HG03045 (cell line): ENCODE data around the gene TNNI3.
"Not testable (repeated sequence)": the region's sequence is repeated elsewhere in the genome, so short reads cannot be mapped to it uniquely, and the experiment has no call there.

Experiments
- ATAC-seq: cut with Tn5 transposase; IDR thresholded peaks from one replicate; pipeline ENCODE4 v1.9.1; 2021; ENCODE audit warnings: mild to moderate bottlenecking, moderate library complexity; ENCODE audit not compliant: unreplicated experiment

Gene TNNI3

DNA sequence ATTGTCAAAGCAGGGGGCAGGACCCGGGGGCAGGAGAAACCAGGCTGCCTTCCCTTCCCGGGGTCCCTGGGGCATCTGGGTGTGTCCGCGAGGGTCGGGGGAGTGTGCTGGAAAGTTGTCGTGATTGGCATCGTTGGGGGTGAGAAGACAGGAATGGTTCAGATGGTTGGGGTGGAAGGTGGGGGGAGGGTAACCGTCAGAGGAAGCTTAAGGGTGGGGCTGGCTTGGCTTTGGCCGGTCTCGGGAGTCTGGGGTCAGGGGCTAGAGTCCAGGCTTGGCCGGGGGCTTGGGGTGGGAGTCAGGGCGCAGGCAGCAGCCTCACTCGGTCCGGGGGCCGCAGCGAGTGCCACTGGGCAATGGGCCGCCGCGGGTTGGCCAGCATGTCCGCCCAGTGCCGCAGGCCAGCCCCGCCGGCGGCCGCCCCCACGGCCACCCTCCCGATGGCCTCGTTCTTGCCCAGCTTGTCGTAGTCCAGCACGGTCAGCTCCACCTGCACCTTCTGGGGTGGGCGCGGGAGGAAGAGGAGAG is 15.7 kb upstream of the TNNI3 start:
- ATAC-seq, result no peak

DNA sequence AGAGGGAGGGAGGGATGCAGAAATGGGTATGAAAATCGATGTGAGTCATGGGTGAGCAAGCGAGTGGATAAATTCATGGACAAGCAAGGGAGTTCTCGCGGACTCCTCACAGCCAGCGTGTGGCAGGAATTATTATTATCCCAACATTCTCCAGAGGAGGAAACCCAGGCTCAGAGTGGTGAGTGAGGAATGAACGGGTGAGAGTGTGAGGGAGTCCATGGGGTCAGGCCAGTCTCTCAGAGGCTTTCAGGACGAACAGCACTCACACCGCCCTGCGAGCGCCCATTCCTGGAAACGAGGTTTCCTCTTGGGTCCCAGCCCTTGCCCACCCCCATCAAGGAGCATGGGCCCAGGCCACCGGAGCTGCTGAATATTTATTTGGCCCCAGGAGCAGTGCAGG is 15.2 kb upstream of the TNNI3 start:
- ATAC-seq, result no peak

DNA sequence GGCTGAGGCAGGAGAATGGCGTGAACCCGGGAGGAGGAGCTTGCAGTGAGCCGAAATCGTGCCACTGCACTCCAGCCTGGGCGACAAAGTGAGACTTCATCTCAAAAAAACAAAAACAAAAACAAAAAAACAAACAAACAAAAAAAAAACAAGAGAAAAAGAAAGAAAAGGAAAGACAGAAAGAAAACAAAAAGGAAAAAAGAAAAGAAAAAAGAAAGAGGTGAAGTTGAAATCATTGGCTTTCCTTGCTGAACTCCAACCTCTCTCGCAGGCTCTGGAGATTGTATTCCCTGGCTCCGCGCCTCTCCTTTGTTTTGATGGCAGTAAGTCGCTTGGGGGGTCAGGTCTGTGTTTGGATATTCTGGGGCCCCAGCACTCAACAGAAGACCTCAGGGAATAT is 14.8 kb upstream of the TNNI3 start:
- not testable (repeated sequence) for ATAC-seq

DNA sequence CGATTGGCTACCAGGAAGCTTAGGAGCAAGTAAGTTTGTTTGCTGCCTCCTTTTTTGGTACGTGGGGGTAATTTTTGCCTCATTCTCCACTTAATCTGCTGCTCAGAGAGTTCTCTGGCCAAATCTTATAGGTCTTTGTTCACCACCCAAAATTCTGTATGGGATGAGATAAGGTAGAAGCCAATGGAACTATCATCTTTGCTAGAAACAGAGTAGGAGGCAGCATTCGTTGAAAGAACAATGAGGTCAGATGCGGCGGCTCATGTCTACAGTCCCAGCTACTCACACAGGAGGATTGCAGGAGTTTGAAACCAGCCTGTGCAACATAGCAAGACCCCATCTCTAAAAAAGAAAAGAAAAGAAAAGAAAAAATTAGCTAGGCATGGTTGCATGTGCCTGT is 13.9 kb upstream of the TNNI3 start:
- no peak for ATAC-seq

DNA sequence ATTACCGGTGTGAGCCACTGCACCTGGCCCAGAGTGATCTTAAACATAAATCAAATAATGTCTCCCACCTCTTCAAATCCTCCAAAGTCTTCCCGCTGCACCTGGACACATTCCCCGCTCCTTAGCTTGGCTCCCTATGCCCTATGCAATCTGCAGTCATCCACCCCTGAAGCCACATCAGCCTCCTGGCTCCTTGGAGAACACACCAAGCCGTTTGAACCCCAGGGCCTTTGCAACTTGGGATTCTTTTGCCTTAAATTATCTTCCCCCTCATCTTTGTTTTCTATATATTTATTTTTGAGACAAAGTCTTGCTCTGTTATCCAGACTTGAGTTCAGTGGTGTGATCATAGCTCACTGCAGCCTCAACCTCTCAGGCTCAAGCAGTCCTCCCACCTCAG is 11.6 kb upstream of the TNNI3 start:
- no peak for ATAC-seq

- no peak for ATAC-seq
These were observed 9.2 kb upstream of the TNNI3 start, which contains the start of gene DNAAF3 for GRCh38 chr19:55166530-55167268. DNAAF3 (minus strand) TSS chr19:55166613; CDS start chr19:55166413, 200 bp downstream.

DNA sequence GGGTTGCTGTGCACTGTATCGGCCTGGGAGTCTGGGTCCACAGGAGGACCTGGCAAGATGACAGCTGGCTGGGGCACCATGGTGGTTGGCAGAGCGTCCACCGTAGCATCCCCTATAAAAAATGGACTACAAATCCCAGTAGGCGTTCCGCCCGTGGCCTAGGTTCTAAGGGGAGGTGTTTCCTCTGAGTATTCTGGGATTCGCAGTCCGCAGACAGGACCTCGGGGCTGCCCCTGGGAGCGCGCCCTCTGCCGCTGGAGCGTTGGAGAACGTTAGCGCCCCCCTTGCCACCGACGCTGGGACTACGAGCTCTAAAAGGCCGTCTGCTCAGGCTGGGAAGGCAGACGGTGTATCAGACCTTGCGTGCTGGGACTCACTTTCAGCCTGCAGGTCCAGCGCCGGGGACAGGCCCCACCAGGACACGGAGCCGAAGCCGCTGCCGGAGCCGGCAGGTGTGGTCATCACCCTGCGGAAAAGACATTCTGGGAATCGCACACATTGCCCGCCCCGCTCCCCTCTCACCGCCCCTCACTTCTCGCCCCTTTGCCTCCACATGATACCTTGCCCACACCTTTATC is 8.5 kb upstream of the TNNI3 start:
- ATAC-seq, result no peak

DNA sequence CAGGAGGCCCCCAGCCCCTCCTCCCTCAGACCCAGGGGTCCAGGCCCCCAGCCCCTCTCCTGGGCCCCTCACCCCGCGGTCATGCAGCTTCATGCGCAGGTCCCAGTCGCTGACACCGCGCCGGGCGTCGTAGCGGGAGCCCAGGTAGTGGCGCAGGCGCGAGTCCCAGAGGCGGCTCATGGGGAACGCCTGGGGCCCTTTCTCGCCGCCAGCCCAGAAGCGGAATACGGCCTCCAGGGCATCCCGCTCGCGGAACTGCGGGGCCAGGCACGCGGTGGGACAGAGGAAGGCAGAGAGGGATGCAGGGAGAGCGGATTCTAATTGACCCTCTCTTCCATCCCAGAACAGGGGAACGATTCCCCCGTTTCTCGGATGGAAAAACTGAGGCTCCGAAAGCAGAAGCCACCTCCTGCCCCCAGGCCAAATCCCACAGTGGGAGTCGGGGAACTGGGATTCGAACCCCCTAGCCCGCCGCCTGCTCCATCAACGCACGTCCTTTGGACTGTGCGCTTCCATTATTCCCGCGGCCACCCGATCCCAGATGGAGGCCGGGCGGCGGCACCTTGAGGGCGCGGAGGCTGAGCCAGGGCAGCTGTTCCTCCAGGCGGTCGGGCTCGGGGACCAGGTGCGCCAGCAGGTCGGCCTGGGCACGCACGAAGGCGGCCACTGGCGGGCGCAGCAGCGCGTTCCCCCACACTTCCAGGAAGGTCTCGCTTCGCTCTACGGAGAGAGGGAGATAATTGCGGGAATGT is 4.2 kb upstream of the TNNI3 start:
- ATAC-seq, result no peak

DNA sequence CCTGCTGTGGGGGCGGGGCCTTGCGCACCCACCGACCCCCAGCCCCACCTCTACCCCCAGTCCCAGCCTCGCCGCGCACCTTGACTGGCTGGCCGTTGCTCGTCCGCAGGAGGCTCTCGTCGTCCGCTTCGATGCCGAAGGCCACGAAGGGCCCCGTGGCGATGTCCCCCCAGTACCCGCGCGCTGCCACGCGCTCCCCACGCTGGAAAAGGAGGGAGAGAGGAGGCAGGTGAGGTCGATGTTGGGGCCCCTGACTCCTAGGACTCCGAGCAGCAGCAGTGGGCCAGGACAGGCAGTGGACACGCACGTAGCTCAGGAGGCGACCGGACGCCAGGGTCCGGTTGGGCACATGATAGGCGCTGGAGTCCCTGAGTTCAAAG is 3.4 kb upstream of the TNNI3 start:
- ATAC-seq, result no peak

GRCh38 chr19:55160128-55160985 is 2.8 kb upstream of the TNNI3 start:
- ATAC-seq, result no peak

- ATAC-seq, result no peak
These were observed 1.6 kb upstream of the TNNI3 start for GRCh38 chr19:55158848-55159749.

DNA sequence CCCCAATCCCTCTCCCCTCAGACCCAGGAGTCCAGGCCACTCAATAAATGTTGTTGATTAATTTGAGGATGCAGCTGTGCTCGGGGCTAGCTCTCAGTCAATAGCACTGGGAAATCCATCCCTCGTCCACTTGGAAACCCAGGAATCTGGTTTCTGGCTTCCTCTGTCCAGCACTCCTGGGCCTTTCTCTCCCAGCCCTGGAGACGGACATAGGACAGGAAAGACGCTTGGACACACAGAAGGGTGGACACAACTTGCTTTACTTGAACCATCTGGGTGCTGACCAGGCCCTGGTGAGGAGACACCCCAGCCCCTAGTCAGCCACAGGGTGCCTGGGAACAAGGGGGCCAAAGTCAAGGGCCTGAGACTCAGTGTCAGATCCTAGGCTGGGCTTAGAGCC is 891 bp upstream of the TNNI3 start:
- ATAC-seq, result no peak

- ATAC-seq, result no peak
These were observed 1.1 kb downstream of the TNNI3 start for GRCh38 chr19:55156202-55157063.

- ATAC-seq, result not testable (repeated sequence)
These were observed 1.7 kb downstream of the TNNI3 start for GRCh38 chr19:55155784-55156183.

DNA sequence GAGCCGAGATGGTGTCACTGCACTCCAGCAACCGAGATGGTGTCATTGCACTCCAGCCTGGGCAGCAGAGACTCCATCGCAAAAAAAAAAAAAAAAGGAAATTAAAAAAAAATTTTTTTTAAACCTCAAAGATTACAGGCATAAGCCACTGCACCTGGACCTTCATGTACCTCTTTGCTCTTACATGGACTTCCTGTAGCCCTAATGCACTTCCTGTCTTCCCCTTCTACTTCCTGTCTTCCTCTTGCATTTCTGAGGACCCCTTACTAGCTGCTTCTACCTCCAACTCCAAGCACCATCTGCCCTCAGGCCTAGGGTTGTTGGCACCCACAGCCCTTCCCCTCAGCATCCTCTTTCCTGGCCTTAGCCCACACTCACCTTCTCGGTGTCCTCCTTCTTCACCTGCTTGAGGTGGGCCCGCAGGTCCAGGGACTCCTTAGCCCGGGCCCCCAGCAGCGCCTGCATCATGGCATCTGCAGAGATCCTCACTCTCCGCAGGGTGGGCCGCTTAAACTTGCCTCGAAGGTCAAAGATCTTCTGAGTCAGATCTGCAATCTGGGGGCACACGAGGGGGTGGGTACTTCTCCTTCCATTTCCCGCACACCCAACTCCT is 3.8 kb downstream of the TNNI3 start:
- no peak for ATAC-seq

GRCh38 chr19:55152017-55152416 is 5.5 kb downstream of the TNNI3 start:
- no peak for ATAC-seq

DNA sequence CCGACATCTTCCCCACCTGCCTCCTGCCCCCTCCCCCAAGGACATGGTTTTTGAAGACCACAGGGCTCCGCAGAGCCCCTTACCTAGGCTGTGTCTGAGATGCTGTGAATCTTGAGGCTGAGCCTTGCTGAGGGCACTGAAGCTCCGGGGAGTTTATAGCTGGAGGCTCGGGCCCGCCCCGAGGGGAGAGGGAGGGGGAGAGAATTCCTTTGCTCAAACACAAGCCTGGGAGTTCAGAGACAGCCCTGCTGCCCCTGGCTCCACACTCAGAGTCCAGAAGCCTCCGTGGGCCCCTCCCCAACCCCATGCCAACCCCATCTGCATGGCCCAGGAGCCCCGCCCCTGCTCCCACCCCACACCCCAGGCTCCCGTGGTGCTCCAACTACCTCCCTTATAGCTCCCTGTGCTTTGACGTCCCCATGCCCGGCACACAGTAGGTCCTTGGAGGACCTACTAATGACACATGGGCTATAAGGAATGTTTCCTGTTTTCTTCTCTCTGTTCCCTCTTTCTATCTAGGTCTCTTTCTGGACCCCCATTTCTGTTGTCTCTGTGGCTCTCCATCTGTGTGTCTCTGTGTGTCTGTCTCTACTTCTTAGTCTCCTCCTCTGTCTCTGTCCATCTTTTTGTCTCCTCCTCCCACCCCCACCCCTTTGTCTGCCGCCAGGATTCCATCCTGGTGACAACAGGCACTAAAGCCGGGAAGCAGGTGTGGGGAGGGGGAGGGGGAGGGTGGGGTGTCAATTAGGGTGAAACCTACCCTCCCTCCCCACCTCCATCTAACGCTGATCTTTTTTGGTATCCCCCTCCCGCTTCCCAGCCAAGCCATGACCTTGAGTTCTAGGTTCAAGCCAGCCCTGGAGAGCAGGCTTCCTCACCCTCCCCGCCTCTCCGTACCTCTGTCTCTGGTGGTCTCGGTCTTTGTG is 8.2 kb downstream of the TNNI3 start, which contains the start of gene TNNT1:
TNNT1 (minus strand) TSS at position 129 of the 926 bp plus-strand sequence. CDS start 2,049 bp downstream, outside the sequence.
- no peak for ATAC-seq
